NCI-H128 (cell line): Measurements from ENCODE around the gene COPG1.
A peak's percentile ranks its signal among the peaks of the same experiment; 100 is the strongest.
"Not testable (repeated sequence)": the region's sequence is repeated elsewhere in the genome, so short reads cannot be mapped to it uniquely, and the experiment has no call there.

ENCODE experiments used
- DNase-seq: peaks from one replicate; lab custom pipeline; 2025; ENCODE audit not compliant: unreplicated experiment; lab: John Stamatoyannopoulos, UW

COPG1 gene

DNA sequence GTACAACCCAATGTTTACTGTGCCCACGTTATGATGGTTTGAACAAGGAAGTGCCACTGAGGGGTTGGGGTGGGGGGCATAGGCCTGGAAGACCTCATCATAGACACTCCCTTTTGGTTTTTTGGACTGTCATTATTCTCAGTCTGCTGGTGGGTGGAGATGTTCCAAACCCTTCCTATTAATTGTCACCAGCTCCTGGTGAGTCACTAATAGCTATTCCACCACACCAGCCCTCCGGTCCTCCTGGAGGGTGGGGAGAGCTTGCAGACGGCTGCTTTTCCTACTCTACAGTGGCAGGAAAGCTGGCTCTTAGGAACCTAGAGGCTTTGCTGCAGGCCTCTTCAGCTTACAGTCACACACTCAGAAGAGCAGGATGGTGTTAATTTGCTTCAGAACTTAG is 9.0 kb upstream of the COPG1 start:
- DNase-seq, result no peak

GRCh38 chr3:129245141-129245540 is 4.3 kb upstream of the COPG1 start:
- DNase-seq, result no peak

DNA sequence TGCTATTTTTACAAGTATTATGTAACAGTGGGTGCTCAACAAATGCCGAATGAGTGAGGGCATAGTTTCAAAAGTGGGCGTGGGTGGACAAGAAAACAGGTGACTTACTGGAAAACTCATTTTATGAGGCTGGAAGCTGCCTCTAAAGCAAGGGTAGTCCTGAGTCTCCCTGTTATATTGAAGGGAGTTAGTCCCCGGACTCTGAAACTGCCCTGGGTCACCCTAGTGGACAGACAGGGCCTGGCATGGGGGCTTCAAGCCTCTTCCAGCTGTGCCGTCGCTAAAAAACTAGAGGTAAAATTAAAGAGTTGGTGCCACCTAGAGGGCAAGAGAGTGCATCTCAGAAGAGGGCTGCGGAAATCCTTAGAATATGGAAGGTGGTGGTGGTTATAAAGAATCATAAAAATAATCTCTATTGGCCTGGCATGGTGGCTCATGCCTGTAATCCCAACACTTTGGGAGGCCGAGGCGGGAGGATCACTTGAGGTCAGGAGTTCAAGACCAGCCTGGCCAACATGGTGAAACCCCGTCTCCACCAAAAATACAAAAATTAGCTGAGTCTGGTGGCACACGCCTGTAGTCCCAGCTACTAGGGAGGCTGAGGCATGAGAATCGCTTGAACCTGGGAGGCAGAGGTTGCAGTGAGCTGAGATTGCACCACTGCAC is 3.6 kb upstream of the COPG1 start:
- peak; percentile 85 for DNase-seq

- no peak for DNase-seq
Observed at GRCh38 chr3:129246636-129247035, 2.8 kb upstream of the COPG1 start.

DNA sequence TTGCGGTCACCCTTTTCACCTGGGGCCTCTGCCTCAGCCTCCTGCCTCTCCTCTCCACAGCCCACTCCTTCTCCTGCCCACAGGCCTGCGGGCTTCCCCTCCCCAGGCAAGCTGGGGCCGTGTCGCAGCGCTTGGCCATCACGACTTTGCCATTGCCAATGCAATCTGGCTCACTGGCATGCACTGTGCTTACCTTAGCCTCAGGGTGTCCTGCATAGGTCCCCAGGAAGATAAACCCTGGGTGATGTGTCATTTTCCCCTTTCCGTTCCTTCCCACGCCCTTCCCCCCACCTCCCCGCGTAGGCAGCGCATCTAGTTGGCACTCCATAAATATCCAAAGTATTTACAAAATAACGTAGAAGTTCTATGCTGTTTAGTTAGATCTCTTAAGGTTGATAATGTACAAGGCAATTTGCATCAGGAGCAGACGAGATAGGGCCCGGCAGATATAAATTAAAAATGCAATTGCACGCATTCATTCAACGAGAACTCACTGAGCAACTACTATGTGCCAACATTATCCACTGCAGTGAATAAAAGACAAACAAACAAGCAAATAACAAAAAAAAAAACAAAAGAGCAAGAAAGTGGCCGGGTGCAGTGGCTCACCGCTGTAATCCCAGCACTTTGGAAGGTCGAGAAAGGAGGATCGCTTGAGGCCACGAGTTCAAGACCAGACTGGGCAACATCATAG is 973 bp upstream of the COPG1 start:
- DNase-seq, result no peak

DNA sequence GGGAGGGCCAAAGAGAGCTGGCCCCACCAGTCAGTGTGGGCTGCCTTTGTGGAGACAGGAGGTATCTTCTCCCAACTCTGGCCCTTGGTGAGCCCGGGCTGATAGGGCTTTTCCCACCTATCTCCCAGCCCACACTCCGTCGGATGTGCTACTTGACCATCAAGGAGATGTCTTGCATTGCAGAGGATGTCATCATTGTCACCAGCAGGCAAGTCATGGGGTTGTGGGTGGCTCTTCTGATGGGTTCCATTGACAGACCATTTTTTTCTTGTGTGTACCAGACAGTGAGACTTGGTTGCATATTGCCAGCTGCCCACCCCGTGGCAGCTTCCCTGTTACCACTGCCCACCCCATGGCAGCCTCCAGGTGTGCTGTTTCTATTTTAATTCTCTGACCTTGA is 3.3 kb downstream of the COPG1 start:
- no peak for DNase-seq

DNA sequence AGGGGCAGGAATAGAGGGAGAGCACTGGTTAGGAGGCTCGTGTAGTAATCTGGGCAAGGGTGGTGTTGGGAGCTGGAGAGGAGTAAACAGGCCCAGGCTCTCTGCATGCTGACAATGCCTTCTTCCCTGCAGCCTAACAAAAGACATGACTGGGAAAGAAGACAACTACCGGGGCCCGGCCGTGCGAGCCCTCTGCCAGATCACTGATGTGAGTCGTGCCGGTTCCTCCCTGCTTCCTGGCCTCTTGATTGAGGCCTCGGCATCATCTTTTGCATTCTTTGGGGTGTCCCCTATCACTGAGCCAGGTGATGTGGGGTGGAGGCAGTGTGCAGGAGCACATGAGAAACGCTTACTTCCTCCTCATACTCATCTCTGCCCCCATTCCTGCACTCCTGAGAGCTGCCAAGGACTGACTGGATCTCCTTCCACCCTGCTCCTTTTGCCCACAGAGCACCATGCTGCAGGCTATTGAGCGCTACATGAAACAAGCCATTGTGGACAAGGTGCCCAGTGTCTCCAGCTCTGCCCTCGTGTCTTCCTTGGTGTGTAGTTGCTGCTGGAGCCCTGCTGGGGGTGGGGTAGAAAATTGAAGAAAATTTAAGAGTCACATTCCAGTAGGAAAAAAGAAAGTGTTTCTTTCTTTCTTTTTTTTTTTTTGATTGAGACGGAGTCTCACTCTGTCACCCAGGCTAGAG is 5.3 kb downstream of the COPG1 start:
- no peak for DNase-seq

- DNase-seq, result no peak
Observed at GRCh38 chr3:129256270-129256669, 6.9 kb downstream of the COPG1 start.

GRCh38 chr3:129257609-129258008 is 8.2 kb downstream of the COPG1 start:
- DNase-seq, result no peak

GRCh38 chr3:129259612-129260477 is 10.4 kb downstream of the COPG1 start:
- DNase-seq, result no peak

GRCh38 chr3:129260606-129261005 is 11.2 kb downstream of the COPG1 start:
- DNase-seq, result no peak

DNA sequence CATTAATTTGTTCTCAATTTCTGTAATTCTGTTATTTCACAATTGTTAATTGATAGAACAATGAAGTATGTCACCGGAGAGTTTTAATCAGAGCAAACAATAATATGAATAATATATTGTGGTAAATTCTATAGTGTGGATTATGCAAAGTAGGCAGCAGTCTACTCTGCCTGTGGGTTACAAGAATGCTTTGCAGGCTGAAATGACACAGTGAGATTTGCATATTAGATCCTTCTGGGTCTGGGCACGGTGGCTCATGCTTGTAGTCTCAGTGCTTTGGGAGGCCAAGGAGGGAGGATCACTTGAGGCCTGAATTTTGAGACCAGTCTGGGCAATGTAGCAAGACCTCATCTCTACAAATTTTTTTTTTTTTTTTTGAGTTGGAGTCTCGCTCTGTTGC is 12.5 kb downstream of the COPG1 start:
- DNase-seq, result no peak

GRCh38 chr3:129263161-129263910 is 13.9 kb downstream of the COPG1 start:
- DNase-seq, result no peak

DNA sequence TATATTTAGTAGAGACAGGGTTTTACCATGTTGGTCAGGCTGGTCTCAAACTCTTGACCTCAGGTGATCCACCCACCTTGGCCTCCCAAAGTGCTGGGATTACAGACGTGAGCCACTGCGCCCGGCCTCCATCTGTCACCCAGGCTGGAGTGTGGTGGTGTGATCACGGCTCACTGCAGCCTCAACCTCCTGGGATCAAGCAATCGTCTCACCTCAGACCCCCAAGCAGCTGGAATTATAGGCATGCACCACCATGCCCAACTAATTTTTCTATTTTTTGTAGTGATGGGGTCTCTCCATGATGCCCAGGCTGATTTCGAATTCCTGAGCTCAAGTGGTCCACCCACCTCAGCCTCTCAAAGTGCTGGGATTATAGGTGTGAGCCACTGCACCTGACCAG is 15.6 kb downstream of the COPG1 start:
- not testable (repeated sequence) for DNase-seq

- no peak for DNase-seq
Observed at GRCh38 chr3:129266651-129267050, 17.2 kb downstream of the COPG1 start.

GRCh38 chr3:129268396-129268795 is 19.0 kb downstream of the COPG1 start:
- no peak for DNase-seq

GRCh38 chr3:129271674-129272073 is 22.3 kb downstream of the COPG1 start:
- DNase-seq, result no peak

GRCh38 chr3:129276385-129276784 is 27.0 kb downstream of the COPG1 start:
- peak; percentile 15 for DNase-seq

- no peak for DNase-seq
Observed at GRCh38 chr3:129277829-129278271, 28.4 kb downstream of the COPG1 start.

GRCh38 chr3:129278439-129278965 is 29.1 kb downstream of the COPG1 start, which contains the start of gene HMCES:
Gene HMCES (plus strand): TSS chr3:129278870. CDS start chr3:129279733, 863 bp downstream.
- DNase-seq, result peak; percentile 96
